MG63 (cell line): ENCODE measurements around the gene CUL5. TPM values are rescaled to one million over a fixed set of nuclear protein-coding genes. Genes with fewer than 3 reads are reported as not detected.
"Not testable (repeated sequence)": the region's sequence is repeated elsewhere in the genome, so short reads cannot be mapped to it uniquely, and the experiment has no call there.

Experiments
- DNase-seq: peaks from one replicate; pipeline ENCODE4 v3.0.0-alpha.2; 2020
- H3K27me3 ChIP-seq: fragments of 250-450 bp; sonication (Bioruptor Pico); 2 replicates; pipeline ENCODE4 v1.5.1; 2020; ENCODE audit warnings: mild to moderate bottlenecking, moderate library complexity
- H3K36me3 ChIP-seq: fragments of 250-450 bp; sonication (Bioruptor Pico); 2 replicates; pipeline ENCODE4 v1.5.1; 2020; ENCODE audit warnings: mild to moderate bottlenecking, moderate library complexity
- H3K4me3 ChIP-seq: fragments of 250-450 bp; sonication (Bioruptor Pico); 2 replicates; pipeline ENCODE4 v1.5.1; 2020; ENCODE audit warnings: mild to moderate bottlenecking, moderate library complexity
- H3K9me3 ChIP-seq: fragments of 250-450 bp; sonication (Bioruptor Pico); 2 replicates; pipeline ENCODE4 v1.5.1; 2020; ENCODE audit warnings: mild to moderate bottlenecking, moderate library complexity
- total RNA-seq: library from RNA; depleted of rRNA; stranded (reverse); fragments of >200 nt; shearing (Covaris generic); gene quantifications from 2 replicates; pipeline ENCODE4 v1.2.3, GENCODE V29; 2014; ENCODE audit warnings: low replicate concordance; rRNA removed

The CUL5 gene
- total RNA-seq, 1 experiment from 2014 or later: 28.9 TPM

GRCh38 chr11:108125096-108125495, 116.4 kb downstream of the CUL5 start:
- no peak for DNase-seq
- no peak overlapping the region for H3K4me3 ChIP-seq
- H3K36me3 ChIP-seq: peaks cover 17% of the 10 kb centered on the region
- H3K27me3 ChIP-seq: no peaks in the 10 kb centered on the region
- H3K9me3 ChIP-seq: no peaks in the 10 kb centered on the region

- H3K27me3 ChIP-seq: no peaks in the 10 kb centered on the region
- H3K4me3 ChIP-seq: no peak overlapping the region
- H3K36me3 ChIP-seq: peaks cover 33% of the 10 kb centered on the region
- no peak for DNase-seq
- no peaks in the 10 kb centered on the region for H3K9me3 ChIP-seq
Measured at GRCh38 chr11:108128772-108129171, 120.1 kb downstream of the CUL5 start.

- Histone ChIP-seq H3K27me3 (no peaks in the 10 kb centered on the region), H3K4me3 (no peak overlapping the region), H3K36me3 (peaks cover 47% of the 10 kb centered on the region), H3K9me3 (no peaks in the 10 kb centered on the region)
- DNase-seq: no peak
Measured at GRCh38 chr11:108131993-108132392, 123.3 kb downstream of the CUL5 start.

- not testable (repeated sequence) for DNase-seq, H3K9me3 ChIP-seq, H3K4me3 ChIP-seq, H3K27me3 ChIP-seq
- H3K36me3 ChIP-seq: peaks cover 46% of the 10 kb centered on the region
Measured at GRCh38 chr11:108132993-108133538, 124.4 kb downstream of the CUL5 start.

- DNase-seq: no peak
- Histone ChIP-seq H3K36me3 (peaks cover 64% of the 10 kb centered on the region), H3K9me3 (no peaks in the 10 kb centered on the region), H3K27me3 (no peaks in the 10 kb centered on the region), H3K4me3 (no peak overlapping the region)
Measured at GRCh38 chr11:108135845-108136544, 127.3 kb downstream of the CUL5 start.

GRCh38 chr11:108137212-108137611, 128.5 kb downstream of the CUL5 start:
- peaks cover 70% of the 10 kb centered on the region for H3K36me3 ChIP-seq

GRCh38 chr11:108142304-108142703, 133.6 kb downstream of the CUL5 start:
- H3K27me3 ChIP-seq: no peaks in the 10 kb centered on the region
- peaks cover 72% of the 10 kb centered on the region for H3K36me3 ChIP-seq
- H3K4me3 ChIP-seq: no peak overlapping the region
- no peaks in the 10 kb centered on the region for H3K9me3 ChIP-seq
- DNase-seq: no peak

More at GRCh38 chr11:108137212-108137611, 128.5 kb downstream of the CUL5 start:
- DNase-seq: no peak
- Histone ChIP-seq H3K9me3 (no peaks in the 10 kb centered on the region), H3K4me3 (no peak overlapping the region), H3K27me3 (no peaks in the 10 kb centered on the region)

GRCh38 chr11:108144615-108145014, 135.9 kb downstream of the CUL5 start:
- no peaks in the 10 kb centered on the region for H3K27me3 ChIP-seq
- peaks cover 74% of the 10 kb centered on the region for H3K36me3 ChIP-seq
- H3K4me3 ChIP-seq: no peak overlapping the region
- no peak for DNase-seq
- H3K9me3 ChIP-seq: no peaks in the 10 kb centered on the region

- Histone ChIP-seq H3K36me3 (peaks cover 59% of the 10 kb centered on the region), H3K9me3 (no peaks in the 10 kb centered on the region), H3K27me3 (no peaks in the 10 kb centered on the region), H3K4me3 (no peak overlapping the region)
- DNase-seq: no peak
Measured at GRCh38 chr11:108147150-108147549, 138.5 kb downstream of the CUL5 start.

- Histone ChIP-seq H3K36me3 (peaks cover 55% of the 10 kb centered on the region), H3K9me3 (no peaks in the 10 kb centered on the region), H3K27me3 (no peaks in the 10 kb centered on the region), H3K4me3 (no peak overlapping the region)
- no peak for DNase-seq
Measured at GRCh38 chr11:108148556-108148955, 139.9 kb downstream of the CUL5 start.

- DNase-seq: no peak
- H3K36me3 ChIP-seq: peaks cover 50% of the 10 kb centered on the region
- no peaks in the 10 kb centered on the region for H3K9me3 ChIP-seq
- H3K4me3 ChIP-seq: no peak overlapping the region
- H3K27me3 ChIP-seq: no peaks in the 10 kb centered on the region
Measured at GRCh38 chr11:108154591-108154990, 145.9 kb downstream of the CUL5 start.

Other genes starting within 250 kb of the CUL5 start
- 38.4 and 42.9 TPM in 2 replicates for gene SLC35F2, start 150.1 kb upstream of the CUL5 start, total RNA-seq
- gene RAB39A, start 80.5 kb upstream of the CUL5 start, total RNA-seq: 0.13 and 0.35 TPM in 2 replicates
- gene ACAT1, start 112.7 kb downstream of the CUL5 start, total RNA-seq: 201 and 249 TPM in 2 replicates
- 3.3 and 8.1 TPM in 2 replicates for gene NPAT, start 213.7 kb downstream of the CUL5 start, total RNA-seq
- 10.8 and 24.3 TPM in 2 replicates for gene ATM, start 214.2 kb downstream of the CUL5 start, total RNA-seq